PC-9 (cell line): ENCODE data around the gene LMBR1.

ENCODE experiments used
- CTCF ChIP-seq: fragments of 200-600 bp; sonication (generic); conservative IDR thresholded peaks from 2 replicates; pipeline ENCODE4 v1.6.1; 2017; ENCODE audit warnings: mixed run types, antibody characterized with exemption, mild to moderate bottlenecking, moderate library complexity
- EZH2 ChIP-seq: fragments of 200-600 bp; sonication (generic); IDR thresholded peaks from 2 replicates; pipeline ENCODE4 v1.8.0; 2017; ENCODE audit warnings: antibody characterized with exemption, low read depth

- TF ChIP-seq CTCF (no peak), EZH2 (no peak)
These were observed 227.9 kb downstream of the LMBR1 start for GRCh38 chr7:156665101-156665500.
